HepG2 (cell line): Measurements from ENCODE around the gene SNX6. TPM values are rescaled to one million over a fixed set of nuclear protein-coding genes. Genes with fewer than 3 reads are reported as not detected.

Experiments
- CAMTA2 ChIP-seq: sonication (generic); formaldehyde crosslinking; IDR thresholded peaks from 2 replicates; pipeline ENCODE4 v1.4.0; 2020; ENCODE audit warnings: mild to moderate bottlenecking, missing genetic modification reagents, borderline replicate concordance
- DBP ChIP-seq: sonication (generic); formaldehyde crosslinking; IDR thresholded peaks from 2 replicates; pipeline ENCODE4 v1.4.0; 2020; ENCODE audit warnings: missing genetic modification reagents; ENCODE audit errors: not compliant biosample characterization
- FLYWCH1 ChIP-seq: sonication (generic); formaldehyde crosslinking; IDR thresholded peaks from 2 replicates; pipeline ENCODE4 v1.8.1; 2023; ENCODE audit warnings: mild to moderate bottlenecking, missing genetic modification reagents
- ISL2 ChIP-seq: sonication (generic); formaldehyde crosslinking; IDR thresholded peaks from 2 replicates; pipeline ENCODE4 v1.5.0; 2020; ENCODE audit warnings: missing genetic modification reagents
- NCOR1 ChIP-seq: fragments of 200-600 bp; sonication (generic); IDR thresholded peaks from 2 replicates; pipeline ENCODE4 v1.7.0; 2017; ENCODE audit warnings: antibody characterized with exemption, low read length, borderline replicate concordance
- PRDM4 ChIP-seq: sonication (generic); formaldehyde crosslinking; IDR thresholded peaks from 2 replicates; pipeline ENCODE4 v1.9.0; 2021; ENCODE audit warnings: missing genetic modification reagents, borderline replicate concordance
- RCOR2 ChIP-seq: IDR thresholded peaks from 2 replicates; pipeline ENCODE4 v1.6.1; 2016; ENCODE audit warnings: missing biosample characterization, missing genetic modification reagents
- REST ChIP-seq, 2 experiments: IDR thresholded peaks; 2 replicates each; pipeline ENCODE4 v1.6.1; 2011 to 2012; ENCODE audit warnings: low read length in 2 of 2, borderline replicate concordance in 1 of 2, low read depth in 1 of 2, mild to moderate bottlenecking in 1 of 2, moderate library complexity in 1 of 2
- SRSF4 ChIP-seq: fragments of 200-400 bp; formaldehyde crosslinking; IDR thresholded peaks from one replicate; pipeline ENCODE4 v1.6.1; 2018; ENCODE audit warnings: mild to moderate bottlenecking, low read depth, low read length, moderate library complexity; ENCODE audit not compliant: poor library complexity, severe bottlenecking
- YEATS2 ChIP-seq: sonication (generic); formaldehyde crosslinking; IDR thresholded peaks from 2 replicates; pipeline ENCODE4 v1.4.0; 2020; ENCODE audit warnings: missing genetic modification reagents, borderline replicate concordance
- ZBED4 ChIP-seq: sonication (generic); formaldehyde crosslinking; IDR thresholded peaks from 2 replicates; pipeline ENCODE4 v1.4.0; 2020; ENCODE audit warnings: missing genetic modification reagents, borderline replicate concordance
- ZBTB7B ChIP-seq: sonication (generic); formaldehyde crosslinking; IDR thresholded peaks from 2 replicates; pipeline ENCODE4 v1.4.0; 2020; ENCODE audit warnings: missing genetic modification reagents
- ZNF264 ChIP-seq: sonication (generic); formaldehyde crosslinking; IDR thresholded peaks from 2 replicates; pipeline ENCODE4 v1.4.0; 2020; ENCODE audit warnings: missing genetic modification reagents
- ZNF790 ChIP-seq: sonication (generic); formaldehyde crosslinking; IDR thresholded peaks from 2 replicates; pipeline ENCODE4 v1.8.0; 2022; ENCODE audit warnings: missing genetic modification reagents, mild to moderate bottlenecking, borderline replicate concordance
- polyA plus RNA-seq, 8 experiments: library from polyadenylated mRNA; depleted of rRNA in 3 of 8; stranded (reverse) in 7 of 8; unstranded in 1 of 8; fragments of >200 nt; fragmentation: Illumina TruSeq in 4 of 8; extraction: Trizol in 4 of 8; gene quantifications; 2 replicates each; pipeline versions ENCODE4 v1.2.1 to v1.2.3, GENCODE V29; 2011 to 2016; ENCODE audit warnings: low read depth in 4 of 8, missing spikeins in 1 of 8, mixed read lengths in 1 of 8; ENCODE audit not compliant: insufficient read depth in 1 of 8
- total RNA-seq, 5 experiments: library from RNA; depleted of rRNA; stranded (reverse); fragments of >200 nt; fragmentation: Illumina TruSeq; extraction: Trizol; gene quantifications; 2 replicates each; pipeline ENCODE4 v1.2.3, GENCODE V29; 2016; ENCODE audit warnings: low read depth in 1 of 5

The SNX6 gene
- total and polyA plus RNA-seq, 2 of the 13 experiments (the other 11 are each of a cell fraction or from before 2014, with no cell fraction given) = 92.3 to 169 TPM

GRCh38 chr14:34629657-34630529 is at the start of gene SNX6 (continued):
- TF ChIP-seq ZNF264 (CRISPR knock-in tag) = peak; percentile 81; the same call in 1 of the 2 replicates
- peak; percentile 24; the same call in 1 of the 2 replicates for TF ChIP-seq CAMTA2 (CRISPR knock-in tag)
- 0 out of 2 replicates have a peak, but pooled peaks have one; percentile 2 for TF ChIP-seq ZNF790
- TF ChIP-seq FLYWCH1 (CRISPR knock-in tag) = peak; percentile 68; the same call in 1 of the 2 replicates
- TF ChIP-seq ZBTB7B = peak; percentile 69
- TF ChIP-seq DBP (CRISPR knock-in tag) = peak; percentile 78
- peak; percentile 26; the same call in 1 of the 2 replicates for TF ChIP-seq RCOR2 (CRISPR knock-in tag)
- peak in 1 of 2 experiments; percentile 42; a peak in 1 of 4 replicates for TF ChIP-seq REST (IDR thresholded peaks at IDR 0.05; ENCODE audit: borderline replicate concordance in 1 of 2, low read depth in 1 of 2, low read length in 2 of 2)
- TF ChIP-seq YEATS2 (CRISPR knock-in tag) = 0 out of 2 replicates have a peak, but pooled peaks have one; percentile 43
- TF ChIP-seq NCOR1 = no peak; the same call in 1 of the 2 replicates
- peak; percentile 74 for TF ChIP-seq ISL2
- TF ChIP-seq SRSF4 = no peak
- TF ChIP-seq PRDM4 (CRISPR knock-in tag) = 0 out of 2 replicates have a peak, but pooled peaks have one; percentile 49
- TF ChIP-seq ZBED4 (CRISPR knock-in tag) = peak; percentile 17; the same call in 1 of the 2 replicates
